Suprapubic skin (tissue), 4 donors: Measurements from ENCODE around the gene ABHD11. TPM values are rescaled to one million over a fixed set of nuclear protein-coding genes. Genes with fewer than 3 reads are reported as not detected.
A peak's percentile ranks its signal among the peaks of the same experiment; 100 is the strongest.

Source experiments
- DNase-seq, 2 donors: peaks; one replicate each; pipeline ENCODE4 v3.0.0-alpha.2; 2019; ENCODE audit warnings: low spot score in 2 of 2
- H3K27ac ChIP-seq: fragments of 200-600 bp; sonication (generic); one replicate; pipeline ENCODE4 v1.5.1; 2019
- H3K27me3 ChIP-seq: fragments of 200-600 bp; sonication (generic); one replicate; pipeline ENCODE4 v1.5.1; 2019
- H3K36me3 ChIP-seq: fragments of 200-600 bp; sonication (generic); one replicate; pipeline ENCODE4 v1.5.1; 2019
- H3K4me1 ChIP-seq: fragments of 200-600 bp; sonication (generic); one replicate; pipeline ENCODE4 v1.5.1; 2019
- H3K4me3 ChIP-seq: fragments of 200-600 bp; sonication (generic); one replicate; pipeline ENCODE4 v1.5.1; 2019; ENCODE audit warnings: mild to moderate bottlenecking
- H3K9me3 ChIP-seq: fragments of 200-600 bp; sonication (generic); one replicate; pipeline ENCODE4 v1.5.1; 2019
- EP300 ChIP-seq: sonication (generic); formaldehyde crosslinking; IDR thresholded peaks from one replicate; pipeline ENCODE4 v1.6.1; 2017; ENCODE audit warnings: antibody characterized with exemption
- POLR2A ChIP-seq, 2 donors: fragments of 450-650 bp; IDR thresholded peaks; one replicate each; pipeline ENCODE4 v1.6.1; 2017; ENCODE audit warnings: antibody characterized with exemption in 2 of 2, mild to moderate bottlenecking in 2 of 2, moderate library complexity in 2 of 2
- POLR2AphosphoS5 ChIP-seq, 3 donors: sonication (generic); formaldehyde crosslinking; IDR thresholded peaks; one replicate each; pipeline ENCODE4 v1.6.1; 2017; ENCODE audit warnings: antibody characterized with exemption in 3 of 3
- WGBS: methylation state at CpG from one replicate; pipeline ENCODE4 v1.1.5; 2018; 5-methylcytosine and 5-hydroxymethylcytosine counted together
- total RNA-seq, 4 donors: library from RNA; depleted of rRNA; stranded (reverse); fragments of >200 nt; gene quantifications; one replicate each; pipeline ENCODE4 v1.1.0, GENCODE V29; 2016
- TF ChIP-seq, protein P1 (sequence below), 2 donors: fragments of 200-600 bp in 1 of 2; fragments of 450-650 bp in 1 of 2; sonication (generic) in 1 of 2; IDR thresholded peaks; one replicate each; pipeline ENCODE4 v1.5.1; 2016 to 2019; ENCODE audit warnings: antibody characterized with exemption in 2 of 2, mild to moderate bottlenecking in 1 of 2, moderate library complexity in 1 of 2

ABHD11 gene
- total RNA-seq, 4 donors from 2014 or later = 15.2 to 39.4 (median 23.7) TPM

DNA sequence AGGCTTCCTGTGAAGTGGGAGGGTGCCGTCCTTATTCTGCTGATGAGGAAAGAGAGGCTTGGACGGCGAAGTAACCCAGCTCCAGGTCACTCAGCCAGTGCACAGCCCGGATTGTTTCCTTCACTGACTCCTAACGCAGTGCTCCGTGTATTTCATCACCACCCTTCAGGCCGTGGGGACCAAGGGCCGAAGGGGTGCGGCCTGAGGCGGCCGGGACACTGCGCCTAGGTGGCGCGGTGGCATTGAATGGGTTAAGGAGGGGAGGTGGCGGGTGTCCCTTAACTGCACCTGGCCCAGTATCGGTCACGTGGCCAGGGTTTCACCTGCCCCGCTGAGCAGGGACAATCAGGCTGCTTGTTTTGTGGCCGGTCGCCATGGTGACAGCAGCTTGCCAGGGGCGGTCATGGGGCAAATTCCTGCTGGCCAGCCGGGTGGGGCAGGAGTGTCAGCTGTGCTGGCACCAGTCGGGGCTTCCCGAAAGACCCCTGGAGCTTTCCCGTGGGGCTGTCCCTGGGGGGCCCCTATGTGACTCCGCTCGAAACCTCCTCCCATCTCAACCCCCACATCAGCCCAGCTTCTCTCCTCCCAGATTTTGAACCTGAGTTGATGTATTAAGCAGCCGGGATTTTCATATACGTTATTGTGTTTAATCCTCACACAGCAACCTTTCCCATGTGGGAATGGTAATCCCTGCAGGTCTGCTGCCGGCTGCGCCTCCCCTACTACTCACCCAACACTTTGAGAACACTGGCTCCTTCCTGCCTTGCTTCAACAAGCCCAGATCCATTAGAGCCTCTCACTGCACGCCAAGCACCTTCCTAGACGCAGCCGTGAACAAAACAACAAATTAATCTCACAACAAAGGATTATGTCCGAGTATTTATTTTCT lies 4.4 kb upstream of the ABHD11 start:
- H3K27ac ChIP-seq = peak overlapping the region; percentile 75
- no peak overlapping the region for H3K4me3 ChIP-seq
- 35% methylated on average over 17 of the region's 35 CpGs for WGBS
- no peaks in the 10 kb centered on the region for H3K9me3 ChIP-seq
- peak; percentile 86 to 89 for DNase-seq
- TF ChIP-seq POLR2AphosphoS5 (IDR thresholded peaks at IDR 0.05) = no peak
- TF ChIP-seq POLR2A (IDR thresholded peaks at IDR 0.05) = no peak
- TF ChIP-seq, protein P1, sequence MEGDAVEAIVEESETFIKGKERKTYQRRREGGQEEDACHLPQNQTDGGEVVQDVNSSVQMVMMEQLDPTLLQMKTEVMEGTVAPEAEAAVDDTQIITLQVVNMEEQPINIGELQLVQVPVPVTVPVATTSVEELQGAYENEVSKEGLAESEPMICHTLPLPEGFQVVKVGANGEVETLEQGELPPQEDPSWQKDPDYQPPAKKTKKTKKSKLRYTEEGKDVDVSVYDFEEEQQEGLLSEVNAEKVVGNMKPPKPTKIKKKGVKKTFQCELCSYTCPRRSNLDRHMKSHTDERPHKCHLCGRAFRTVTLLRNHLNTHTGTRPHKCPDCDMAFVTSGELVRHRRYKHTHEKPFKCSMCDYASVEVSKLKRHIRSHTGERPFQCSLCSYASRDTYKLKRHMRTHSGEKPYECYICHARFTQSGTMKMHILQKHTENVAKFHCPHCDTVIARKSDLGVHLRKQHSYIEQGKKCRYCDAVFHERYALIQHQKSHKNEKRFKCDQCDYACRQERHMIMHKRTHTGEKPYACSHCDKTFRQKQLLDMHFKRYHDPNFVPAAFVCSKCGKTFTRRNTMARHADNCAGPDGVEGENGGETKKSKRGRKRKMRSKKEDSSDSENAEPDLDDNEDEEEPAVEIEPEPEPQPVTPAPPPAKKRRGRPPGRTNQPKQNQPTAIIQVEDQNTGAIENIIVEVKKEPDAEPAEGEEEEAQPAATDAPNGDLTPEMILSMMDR (IDR thresholded peaks at IDR 0.05) = no peak
- no peak for TF ChIP-seq EP300
- H3K4me1 ChIP-seq = peaks cover 23% of the 10 kb centered on the region
- no peaks in the 10 kb centered on the region for H3K27me3 ChIP-seq
- no peaks in the 10 kb centered on the region for H3K36me3 ChIP-seq

DNA sequence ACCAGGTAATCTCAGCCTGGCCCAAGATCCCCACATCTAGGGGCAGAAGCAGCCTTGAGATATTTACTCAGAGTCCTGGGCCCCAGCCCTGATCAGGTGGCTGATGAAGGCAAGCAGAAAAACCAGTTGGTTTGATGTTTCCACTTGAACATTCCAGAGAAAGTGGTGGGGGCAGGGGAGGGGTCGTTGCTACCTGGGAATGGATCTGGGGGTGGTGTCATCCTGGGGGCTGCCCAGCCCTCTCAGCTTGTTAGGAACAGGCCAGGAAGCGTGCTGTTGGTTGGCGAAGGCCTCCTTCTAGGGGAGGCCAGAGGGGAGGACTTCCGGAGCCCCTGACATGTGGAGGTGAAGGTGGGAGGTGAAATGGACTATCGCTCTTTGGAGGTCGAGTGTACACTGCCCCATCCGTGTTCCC lies 3.7 kb upstream of the ABHD11 start:
- Histone ChIP-seq H3K27me3 (no peaks in the 10 kb centered on the region), H3K9me3 (no peaks in the 10 kb centered on the region), H3K4me1 (peaks cover 29% of the 10 kb centered on the region), H3K4me3 (no peak overlapping the region), H3K27ac (peak overlapping the region; percentile 75), H3K36me3 (peaks cover 1% of the 10 kb centered on the region)
- DNase-seq = no peak
- WGBS = 48% methylated on average over 7 of the region's 7 CpGs
- TF ChIP-seq POLR2AphosphoS5 (IDR thresholded peaks at IDR 0.05) = no peak
- no peak for TF ChIP-seq EP300
- TF ChIP-seq POLR2A (IDR thresholded peaks at IDR 0.05) = no peak
- TF ChIP-seq, protein P1 (IDR thresholded peaks at IDR 0.05) = no peak

DNA sequence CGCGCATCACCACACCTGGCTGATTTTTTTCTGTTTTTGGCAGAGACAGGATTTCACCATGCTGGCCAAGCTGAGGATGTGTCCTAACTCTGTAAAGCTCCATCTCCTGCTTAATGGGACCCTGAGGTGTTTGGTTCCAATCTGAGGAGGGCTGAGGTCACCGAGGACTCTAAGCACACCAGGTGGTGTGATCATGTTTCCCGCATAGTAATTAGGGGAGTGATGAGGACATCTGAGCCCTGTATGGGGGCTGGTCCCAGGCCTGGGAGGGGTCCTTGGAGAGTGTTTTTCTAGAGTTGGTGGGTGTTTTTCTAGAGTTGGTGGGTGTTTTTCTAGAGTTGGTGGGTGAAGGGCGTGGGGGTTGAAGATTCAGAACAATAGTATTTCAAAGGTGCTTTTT lies 3.0 kb upstream of the ABHD11 start:
- Histone ChIP-seq H3K27ac (peak overlapping the region; percentile 75), H3K27me3 (no peaks in the 10 kb centered on the region), H3K4me3 (no peak overlapping the region), H3K4me1 (peaks cover 31% of the 10 kb centered on the region), H3K9me3 (no peaks in the 10 kb centered on the region), H3K36me3 (peaks cover 9% of the 10 kb centered on the region)
- TF ChIP-seq EP300 (no peak), POLR2A (IDR thresholded peaks at IDR 0.05) (no peak), POLR2AphosphoS5 (IDR thresholded peaks at IDR 0.05) (no peak)
- TF ChIP-seq, protein P1 (IDR thresholded peaks at IDR 0.05) = no peak
- WGBS = 95% methylated on average over 3 of the region's 5 CpGs
- DNase-seq = no peak

DNA sequence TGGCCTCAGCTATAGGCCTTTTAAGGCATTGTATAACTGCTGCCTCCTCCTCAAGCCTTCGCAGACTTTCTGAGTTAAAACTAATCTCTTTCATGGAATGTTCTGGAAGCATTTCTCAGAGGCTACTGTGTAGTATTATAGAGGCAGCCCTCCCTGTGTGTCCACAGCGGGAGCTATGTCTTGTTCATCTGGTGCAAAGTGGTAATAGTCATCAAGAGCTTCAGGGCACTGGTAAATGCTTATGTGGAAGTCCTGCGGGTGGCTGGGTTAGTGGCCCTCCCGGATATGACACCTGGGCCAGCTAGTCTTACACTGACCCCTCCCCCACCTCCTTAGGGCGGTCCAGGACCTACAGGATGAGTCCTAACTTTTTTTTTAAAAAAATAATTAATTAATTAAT lies 2.2 kb upstream of the ABHD11 start:
- DNase-seq = no peak
- 82% methylated on average over 5 of the region's 5 CpGs for WGBS
- Histone ChIP-seq H3K27ac (peak overlapping the region; percentile 44), H3K4me1 (peaks cover 31% of the 10 kb centered on the region), H3K9me3 (no peaks in the 10 kb centered on the region), H3K4me3 (no peak overlapping the region), H3K36me3 (peaks cover 17% of the 10 kb centered on the region), H3K27me3 (no peaks in the 10 kb centered on the region)
- TF ChIP-seq EP300 (no peak), POLR2AphosphoS5 (IDR thresholded peaks at IDR 0.05) (no peak), POLR2A (IDR thresholded peaks at IDR 0.05) (no peak)
- TF ChIP-seq, protein P1 (IDR thresholded peaks at IDR 0.05) = no peak

DNA sequence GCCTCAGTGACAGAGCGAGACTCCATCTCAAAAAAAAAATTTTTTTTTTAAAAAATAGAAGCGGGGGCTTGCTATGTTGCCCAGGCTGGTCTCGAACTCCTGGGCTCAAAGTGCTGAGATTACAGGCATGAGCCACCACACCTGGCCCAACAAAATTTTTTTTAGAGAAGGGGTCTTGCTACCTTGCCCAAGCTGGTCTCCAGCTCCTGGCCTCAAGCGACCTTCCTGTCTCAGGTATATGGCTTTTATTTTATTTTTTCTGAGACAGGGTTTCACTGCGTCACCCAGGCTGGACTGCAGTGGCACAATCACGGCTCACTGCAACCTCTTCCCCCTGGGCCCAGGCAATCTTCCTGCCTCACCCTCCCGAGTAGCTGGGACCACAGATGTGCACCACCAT lies 1.6 kb upstream of the ABHD11 start:
- no peak for DNase-seq
- TF ChIP-seq, protein P1 (IDR thresholded peaks at IDR 0.05) = no peak
- no peak for TF ChIP-seq POLR2A (IDR thresholded peaks at IDR 0.05)
- H3K4me1 ChIP-seq = peaks cover 36% of the 10 kb centered on the region
- H3K4me3 ChIP-seq = no peak overlapping the region
- peak overlapping the region; percentile 44 for H3K27ac ChIP-seq
- 91% methylated on average over 7 of the region's 7 CpGs for WGBS
- no peaks in the 10 kb centered on the region for H3K27me3 ChIP-seq
- peaks cover 21% of the 10 kb centered on the region for H3K36me3 ChIP-seq
- H3K9me3 ChIP-seq = no peaks in the 10 kb centered on the region
